HUDEP-2 (cell line): Measurements from ENCODE around the gene PTGR1.
A peak's percentile ranks its signal among the peaks of the same experiment; 100 is the strongest.
"Not testable (repeated sequence)": the region's sequence is repeated elsewhere in the genome, so short reads cannot be mapped to it uniquely, and the experiment has no call there.

Experiments used
- DNase-seq, 76 experiments: peaks; one replicate each; lab custom pipeline; 2025; ENCODE audit not compliant: unreplicated experiment in 76 of 76; lab: John Stamatoyannopoulos, UW

The PTGR1 gene

DNA sequence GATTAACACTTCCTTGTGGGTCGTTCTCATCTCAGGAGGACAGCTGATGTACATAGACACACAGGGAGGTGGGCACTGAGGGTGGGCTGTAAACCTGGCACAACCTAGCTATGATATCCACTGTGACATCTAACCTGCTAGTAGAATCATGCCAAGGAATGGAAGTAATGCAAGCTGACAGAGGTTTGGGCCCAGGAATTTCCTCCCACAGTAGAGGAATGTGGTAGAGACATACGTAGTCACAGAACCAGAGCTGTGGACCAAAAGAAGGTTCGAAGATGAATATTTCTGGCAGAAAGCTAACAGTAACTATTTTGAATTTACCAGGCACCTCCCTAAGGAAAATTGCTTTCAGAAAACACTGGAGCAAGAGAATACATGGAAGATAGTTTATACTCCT is 16.5 kb upstream of the PTGR1 start:
- no peak for DNase-seq

DNA sequence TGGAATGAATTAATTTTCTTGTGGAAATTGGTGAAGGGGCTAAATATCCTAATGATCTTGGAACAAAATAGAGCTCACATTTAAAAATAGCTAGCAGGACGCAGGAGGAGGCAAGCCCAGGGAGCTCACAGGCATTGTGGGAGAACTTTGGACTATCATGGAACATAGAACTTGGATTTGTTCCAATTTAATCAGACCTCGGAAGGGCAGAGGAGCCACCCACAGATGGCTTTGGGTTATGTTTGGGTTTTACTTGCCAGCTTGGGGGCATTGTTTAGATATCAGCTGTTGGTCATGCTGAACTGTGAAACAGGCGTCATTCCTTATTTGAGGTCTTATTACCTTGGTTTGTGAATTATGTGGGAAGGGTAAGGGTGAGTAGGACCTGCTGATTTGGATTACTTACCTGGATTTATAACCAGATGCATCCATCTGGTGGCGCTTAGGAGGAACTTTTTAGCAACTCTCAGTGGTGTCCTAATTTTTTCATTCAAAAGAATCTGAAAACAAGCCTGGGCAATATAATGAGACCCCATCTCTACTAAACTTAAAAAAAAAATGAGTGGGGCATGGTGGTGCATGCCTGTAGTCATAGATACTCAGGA is 14.1 kb upstream of the PTGR1 start:
- DNase-seq, result peak in 1 of 76 experiments; percentile 4

DNA sequence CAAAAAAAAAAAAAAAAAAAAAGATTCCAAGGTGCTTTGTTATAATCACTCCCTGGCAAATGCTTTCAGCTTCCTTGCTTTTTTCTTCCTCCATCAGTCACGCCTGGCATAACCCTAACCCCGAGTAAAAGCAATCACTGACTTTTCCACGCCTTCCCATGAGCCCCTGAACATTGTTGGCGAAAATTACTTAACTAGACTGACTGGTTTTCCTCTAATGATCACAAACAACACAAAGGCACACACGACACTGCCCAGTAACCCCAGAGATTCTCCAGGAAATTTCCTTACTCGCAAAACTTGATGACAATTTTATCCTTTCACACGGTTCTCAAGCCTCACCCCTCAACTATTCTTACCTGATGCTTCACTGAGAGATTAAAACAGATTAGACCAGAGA is 11.4 kb upstream of the PTGR1 start:
- DNase-seq, result no peak

DNA sequence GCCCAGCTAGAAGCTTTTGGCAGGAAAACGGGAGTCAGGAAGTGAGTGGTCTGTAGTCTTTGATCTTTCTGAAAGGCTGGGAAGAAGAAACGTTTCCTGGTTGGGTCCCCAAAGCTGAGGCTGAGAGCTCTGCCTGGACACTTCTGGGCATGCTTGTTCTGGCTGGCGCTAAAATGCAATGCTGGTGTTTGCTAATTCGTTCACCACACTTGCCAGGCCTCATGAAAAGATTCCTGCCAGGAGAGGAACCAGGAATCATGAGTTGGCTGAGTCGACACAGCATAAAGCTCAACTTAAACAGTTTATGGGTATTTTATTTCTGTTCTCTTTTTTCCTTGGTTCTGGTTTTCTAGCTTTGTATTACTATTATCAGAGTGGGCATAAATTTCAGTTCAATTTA is 10.7 kb upstream of the PTGR1 start:
- DNase-seq, result no peak

DNA sequence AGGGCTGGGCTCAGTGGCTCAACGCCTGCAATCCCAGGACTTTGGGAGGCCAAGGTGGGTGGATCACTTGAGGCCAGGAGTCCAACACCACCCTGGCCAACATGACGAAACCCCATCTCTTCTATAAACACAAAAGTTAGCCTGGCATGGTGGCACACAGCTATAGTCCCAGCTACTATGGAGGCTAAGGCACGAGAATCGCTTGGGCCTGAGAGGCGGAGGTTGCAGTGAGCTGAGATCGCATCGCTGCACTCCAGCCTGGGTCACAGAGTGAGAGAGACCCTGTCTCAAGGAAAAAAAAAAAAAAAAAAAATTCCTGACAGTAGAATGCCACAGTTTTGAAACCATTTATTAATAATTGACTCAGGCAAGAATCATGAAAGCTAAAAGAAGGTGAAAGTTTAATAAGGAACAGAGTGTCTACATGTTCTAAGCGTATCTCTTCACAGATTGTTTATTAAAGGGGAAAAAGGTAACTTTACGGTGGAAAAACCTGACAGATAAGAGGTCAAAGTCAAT is 5.7 kb upstream of the PTGR1 start:
- no peak for DNase-seq

DNA sequence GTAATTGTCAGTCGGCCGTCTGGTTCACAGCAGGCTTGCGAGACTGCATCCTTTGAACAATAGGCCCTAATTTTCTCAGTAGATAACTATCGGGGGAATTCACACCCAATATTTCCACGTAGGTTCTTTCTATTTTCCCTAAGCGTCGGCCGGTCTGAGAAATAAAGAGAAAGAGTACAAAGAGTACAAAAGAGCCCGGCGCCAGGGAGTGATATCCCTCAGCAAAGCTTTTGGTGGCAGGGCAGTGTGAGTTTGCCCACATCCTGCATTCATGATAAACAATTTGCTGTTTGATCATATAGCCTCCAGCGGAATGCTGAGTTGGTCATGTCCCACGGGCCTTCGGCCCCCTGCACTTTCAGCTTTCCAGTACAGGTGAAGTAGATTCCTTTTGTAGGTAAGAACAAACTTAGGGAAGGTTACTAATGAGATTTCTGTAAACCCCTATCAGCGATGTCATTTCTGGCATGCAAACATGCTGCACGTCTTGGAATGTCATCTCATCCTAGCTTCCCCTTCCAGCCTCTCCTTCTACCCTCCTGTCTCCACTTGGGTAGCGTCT is 4.7 kb upstream of the PTGR1 start:
- DNase-seq, result no peak

DNA sequence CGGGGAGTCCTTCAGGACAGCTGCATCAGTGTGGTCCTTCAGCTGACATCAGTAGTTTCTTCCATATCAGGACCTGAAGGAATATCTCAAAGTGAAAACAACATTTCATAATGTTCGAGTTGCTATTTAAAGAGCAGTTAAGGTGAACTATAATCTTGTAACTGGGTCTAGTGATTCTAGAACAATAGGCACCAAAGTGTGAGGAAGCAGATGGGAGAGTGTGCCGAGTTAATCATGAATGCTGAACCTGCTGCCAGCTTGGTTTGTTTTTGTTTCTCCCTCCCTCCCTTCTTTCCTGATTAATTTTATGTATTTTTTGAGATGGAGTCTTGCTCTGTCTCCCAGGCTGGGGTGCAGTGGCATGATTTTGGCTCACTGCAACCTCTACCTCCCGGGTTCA is 3.6 kb upstream of the PTGR1 start:
- DNase-seq, result no peak

DNA sequence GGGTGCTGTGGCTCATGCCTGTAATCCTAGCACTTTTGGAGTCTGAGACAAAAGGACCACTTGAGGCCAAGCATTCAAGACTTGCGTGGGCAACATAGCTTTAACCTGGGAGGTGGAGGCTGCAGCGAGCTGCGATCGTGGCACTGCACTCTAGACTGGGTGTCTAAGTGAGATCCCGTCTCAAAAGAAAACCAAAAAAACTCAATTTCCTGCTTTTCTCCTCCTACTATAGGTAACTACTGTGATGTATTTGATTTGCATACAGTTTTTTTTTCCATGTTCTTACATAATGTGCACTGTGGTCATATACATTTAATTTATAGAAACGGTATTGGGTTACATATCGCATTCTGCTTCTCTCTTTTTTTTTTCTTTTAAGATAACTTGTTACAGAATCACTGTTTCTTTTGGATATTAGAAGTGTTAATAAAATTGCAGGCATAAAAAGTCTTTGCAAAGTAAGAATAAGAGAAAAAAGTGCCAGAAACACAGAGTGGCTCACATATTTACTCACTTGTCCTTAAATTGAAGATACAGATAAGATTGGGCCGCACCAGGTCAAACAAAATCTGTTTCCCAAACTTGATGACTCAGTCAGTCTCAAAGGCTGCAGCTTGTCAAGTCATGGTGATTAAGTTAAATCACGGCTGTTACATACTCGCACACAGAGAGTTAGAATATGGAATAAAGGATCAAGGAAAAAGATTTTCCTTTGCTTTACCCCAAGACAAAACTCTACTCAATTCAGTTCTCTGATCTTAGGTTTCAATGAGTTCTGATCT is 2.0 kb upstream of the PTGR1 start:
- peak in 4 of 76 experiments; percentile 0 to 12 (median 6) for DNase-seq

DNA sequence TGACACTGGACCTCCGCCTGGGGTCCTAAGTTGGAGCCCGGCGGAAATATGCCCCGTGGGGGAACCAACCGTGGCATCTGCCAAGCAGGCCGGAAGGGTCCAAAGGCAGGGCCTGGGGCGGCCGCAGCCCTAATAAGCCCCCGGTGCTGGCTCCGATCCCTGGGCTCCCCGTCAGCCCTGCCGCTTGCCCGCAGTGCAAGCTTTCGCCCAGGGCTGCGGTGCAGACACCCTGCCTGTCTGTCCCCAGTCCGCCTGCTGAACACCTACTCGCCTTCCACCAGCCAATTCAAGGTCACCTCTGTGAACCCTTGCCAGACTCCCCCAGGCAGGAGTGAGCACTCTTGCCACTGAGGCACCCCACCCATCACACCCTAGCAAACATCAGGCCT is 502 bp upstream of the PTGR1 start:
- no peak for DNase-seq

DNA sequence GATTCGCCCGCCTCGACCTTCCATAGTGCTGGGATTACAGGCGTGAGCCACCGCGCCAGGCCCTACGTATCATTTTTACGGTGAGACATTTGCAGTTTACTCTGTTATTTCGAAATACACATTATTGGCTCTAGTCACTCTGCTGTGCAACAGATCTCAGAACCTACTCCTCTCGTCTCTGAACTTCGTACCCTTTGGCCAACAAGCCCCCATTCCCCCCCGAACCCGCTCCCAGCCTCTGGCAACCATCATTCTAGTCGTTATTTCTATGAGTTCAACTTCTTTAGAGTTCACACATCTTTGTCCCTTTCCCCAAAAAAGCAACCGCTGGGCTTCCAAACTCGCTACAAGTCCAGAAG is 735 bp downstream of the PTGR1 start:
- peak in 2 of 76 experiments; percentile 8 to 23 for DNase-seq

DNA sequence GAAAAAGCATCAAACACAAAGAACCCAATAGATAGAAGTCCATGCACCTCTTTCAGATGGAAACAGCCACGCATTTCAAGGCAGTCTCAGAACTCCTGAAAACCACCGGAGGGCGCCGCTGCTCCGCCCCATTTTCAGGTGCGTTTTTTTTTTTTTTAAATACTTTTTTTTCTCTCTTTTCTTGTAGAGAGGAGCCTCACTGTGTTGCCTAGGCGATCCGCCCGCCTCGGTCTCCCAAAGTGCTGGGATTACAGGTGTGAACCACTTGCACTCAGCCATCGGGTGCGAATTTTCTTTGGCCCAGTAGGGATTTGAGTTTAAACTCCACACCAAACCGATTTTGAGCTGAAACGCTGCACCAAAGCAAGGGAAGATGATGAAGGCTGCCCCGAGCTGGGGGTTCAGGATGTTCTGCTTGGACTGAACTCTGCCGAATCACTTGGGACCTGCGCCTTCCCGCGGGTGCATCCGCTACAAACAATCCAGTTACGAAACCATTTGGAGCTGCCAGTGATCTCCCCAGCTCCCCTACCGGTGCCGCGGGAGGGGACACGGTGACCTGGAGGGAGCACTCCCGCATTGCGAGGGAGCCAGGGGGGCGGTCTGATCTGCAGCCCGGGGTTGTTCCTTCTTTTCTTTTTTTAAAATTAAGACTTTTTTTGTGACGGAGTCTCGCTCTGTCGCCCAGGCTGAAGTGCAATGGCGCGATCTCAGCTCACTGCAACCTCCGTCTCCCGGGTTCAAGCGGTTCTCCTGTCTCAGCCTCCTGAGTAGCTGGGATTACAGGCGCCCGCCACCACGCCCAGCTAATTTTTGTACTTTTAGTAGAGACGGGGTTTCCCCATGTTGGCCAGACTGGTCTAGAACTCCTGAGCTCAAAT is 1.4 kb downstream of the PTGR1 start:
- DNase-seq, result peak in 41 of 76 experiments; percentile 5 to 53 (median 25)

DNA sequence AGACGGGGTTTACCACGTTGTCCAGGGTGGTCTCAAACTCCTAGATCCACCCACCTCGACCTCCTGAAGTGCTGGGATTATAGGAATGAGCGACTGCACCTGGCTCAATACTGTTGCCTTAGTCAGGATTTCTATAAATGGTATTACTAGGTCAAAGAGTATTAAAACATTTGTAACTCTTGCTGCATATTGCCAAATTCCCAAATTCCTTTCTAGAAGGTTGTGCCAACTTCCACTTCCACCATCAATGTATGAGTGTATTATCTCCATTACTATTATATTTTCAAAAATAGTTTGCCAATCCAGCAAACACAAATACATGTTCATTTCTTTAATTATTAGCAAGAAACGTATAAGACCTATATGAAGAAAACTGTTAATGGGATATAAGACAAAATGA is 10.6 kb downstream of the PTGR1 start:
- no peak for DNase-seq

DNA sequence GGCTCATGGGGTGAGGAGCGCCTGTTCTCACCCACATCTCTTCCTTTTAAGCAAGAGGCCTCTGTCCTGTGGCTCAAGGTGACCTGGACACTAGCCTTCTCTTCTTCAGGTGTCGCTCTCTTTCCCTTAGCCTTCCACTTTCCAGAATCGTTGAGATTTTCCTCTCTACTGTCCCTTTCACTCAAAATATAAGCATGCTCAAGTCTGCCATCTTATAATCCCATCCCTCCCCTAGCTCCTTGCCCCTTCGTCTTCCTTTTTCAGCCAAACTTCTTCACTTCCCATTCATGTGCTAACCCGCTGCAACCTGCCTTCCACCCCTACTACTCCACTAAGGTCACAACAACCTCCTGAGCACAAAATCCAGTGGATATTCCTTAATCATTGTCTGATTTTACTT is 13.1 kb downstream of the PTGR1 start:
- DNase-seq, result no peak

DNA sequence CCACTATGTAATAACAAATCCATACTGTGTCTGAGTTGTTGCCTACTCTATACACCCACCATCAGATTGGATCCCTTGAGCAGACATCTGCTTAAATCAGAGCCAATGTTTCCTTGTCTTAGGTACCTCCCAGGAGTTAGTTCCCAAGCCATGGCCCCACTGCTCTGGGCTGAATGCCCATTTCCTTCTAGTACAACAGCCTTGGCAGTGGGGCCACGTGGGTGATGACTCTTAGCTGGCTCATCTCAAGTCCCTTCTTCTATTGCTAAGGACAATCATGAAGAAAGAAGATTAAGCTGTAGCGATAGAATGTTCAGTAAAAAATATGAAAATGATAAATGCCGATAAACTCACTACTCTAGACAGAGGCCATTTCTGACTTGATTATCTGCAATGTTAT is 16.6 kb downstream of the PTGR1 start:
- DNase-seq, result no peak

DNA sequence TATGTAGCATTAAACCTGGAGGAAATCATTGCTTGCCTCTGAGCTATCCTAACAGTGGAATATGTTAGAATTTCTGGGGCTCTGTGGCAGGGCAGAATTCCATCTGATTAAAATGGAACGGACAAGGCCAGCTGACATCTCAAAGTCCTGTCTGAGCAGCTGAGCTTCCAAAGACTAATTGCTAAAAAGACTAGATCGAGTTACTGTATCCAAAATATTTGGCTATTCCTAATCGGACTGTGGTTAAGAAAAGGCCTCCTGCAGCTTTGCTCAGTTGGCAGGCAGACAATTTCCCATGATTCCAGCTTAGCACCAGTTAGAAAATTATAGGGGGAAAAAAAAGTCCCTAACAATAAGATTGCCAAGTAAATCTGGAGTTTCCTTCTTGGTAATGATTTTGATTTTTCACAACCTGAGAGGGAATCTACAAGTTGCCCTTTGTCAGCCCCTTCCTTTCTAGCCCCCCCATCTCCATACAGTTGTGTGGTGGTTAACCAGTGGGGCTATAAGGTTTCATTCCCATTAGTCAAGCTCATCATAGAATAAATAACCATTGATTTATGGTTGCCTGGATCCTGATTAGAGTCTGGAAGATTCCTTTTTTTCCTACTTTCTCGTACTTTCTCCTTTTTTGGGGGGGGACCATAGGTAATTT is 26.4 kb downstream of the PTGR1 start:
- no peak for DNase-seq

DNA sequence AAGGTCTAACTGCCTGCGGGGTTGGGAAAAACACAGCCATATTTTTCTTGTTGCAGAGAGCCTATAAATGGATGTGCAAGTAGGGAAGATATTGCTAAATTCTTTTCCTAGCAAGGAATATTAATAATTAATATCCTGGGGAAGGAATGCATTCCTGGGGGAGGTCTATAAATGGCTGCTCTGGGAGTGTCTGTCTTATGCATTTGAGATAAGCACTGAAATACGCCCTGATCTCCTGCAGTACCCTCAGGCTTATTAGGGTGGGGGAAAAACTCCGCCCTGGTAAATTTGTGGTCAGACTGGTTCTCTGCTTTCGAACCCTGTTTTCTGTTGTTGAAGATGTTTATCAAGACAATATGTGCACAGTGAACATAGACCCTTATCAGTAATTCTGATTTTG is 31.3 kb downstream of the PTGR1 start:
- DNase-seq, result not testable (repeated sequence)

DNA sequence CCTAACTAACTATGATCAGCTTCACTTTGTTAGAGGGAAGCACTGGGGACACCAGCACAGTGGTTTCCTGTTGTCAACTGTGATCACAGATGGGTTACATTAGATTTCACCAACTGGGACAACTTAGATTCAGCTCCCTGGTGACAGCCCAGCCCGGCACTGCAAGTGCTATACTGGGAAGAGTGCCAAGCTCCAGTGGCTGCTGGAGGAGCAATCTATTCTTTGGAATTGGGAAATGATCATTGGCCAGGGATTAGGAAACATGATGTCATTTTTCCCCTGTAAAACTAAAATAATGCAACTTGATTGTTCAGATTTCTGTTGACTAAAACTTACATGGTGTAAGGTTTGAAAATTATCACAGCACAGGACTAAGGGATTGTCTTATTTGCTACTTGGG is 33.2 kb downstream of the PTGR1 start:
- no peak for DNase-seq

DNA sequence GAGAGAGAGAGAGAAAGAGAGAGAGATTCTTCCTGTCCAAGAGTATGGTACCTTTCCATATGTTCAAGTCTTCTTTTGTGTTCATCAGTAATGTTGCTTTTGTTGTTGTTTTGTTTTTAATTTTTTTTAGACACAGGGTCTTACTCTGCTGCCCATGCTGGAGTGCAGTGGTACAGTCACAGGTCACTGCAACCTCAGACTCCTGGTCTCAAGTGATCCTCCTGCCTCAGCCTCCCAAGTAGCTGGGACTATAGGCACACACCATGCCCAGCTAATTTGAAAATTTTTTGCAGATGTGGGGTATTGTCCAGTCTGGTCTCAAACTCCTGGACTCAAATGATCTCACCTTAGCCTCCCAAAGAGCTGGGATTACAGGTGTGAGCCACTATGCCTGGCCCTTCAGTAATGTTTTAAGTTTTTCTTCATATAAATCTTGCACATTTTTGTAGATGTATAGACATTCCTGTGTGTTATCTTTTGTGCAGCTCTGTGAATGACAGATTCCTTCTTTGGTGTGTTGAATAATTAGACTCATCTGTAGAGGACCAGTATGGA is 38.2 kb downstream of the PTGR1 start:
- DNase-seq, result no peak

DNA sequence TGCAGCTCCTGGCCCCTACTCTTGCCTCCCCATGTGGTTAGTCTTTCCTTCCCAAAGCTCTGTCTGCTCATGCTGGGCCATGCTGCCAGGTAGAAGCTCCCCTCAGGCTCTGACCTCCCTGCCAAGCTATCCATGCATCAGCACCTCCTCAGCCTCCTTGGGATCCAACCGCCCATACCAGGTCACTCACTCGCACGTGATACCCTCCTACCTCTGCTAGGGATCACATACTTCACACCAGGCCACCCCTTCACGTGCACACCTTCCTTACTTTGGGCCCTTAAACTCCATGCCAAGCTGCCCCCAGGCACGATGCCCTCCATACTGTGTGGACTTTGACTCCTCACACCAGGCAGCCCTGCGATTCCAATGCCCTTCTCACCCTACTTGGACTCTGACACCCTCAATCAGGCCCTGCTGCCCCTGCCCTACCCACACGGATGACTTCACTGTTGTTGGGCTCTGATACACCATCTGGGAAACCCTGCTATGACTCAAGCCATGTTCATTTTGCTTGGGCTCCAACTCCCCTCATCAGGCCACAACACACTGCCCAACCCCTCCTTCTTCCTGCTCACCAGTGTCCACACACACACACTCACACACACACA is 40.3 kb downstream of the PTGR1 start:
- no peak for DNase-seq

DNA sequence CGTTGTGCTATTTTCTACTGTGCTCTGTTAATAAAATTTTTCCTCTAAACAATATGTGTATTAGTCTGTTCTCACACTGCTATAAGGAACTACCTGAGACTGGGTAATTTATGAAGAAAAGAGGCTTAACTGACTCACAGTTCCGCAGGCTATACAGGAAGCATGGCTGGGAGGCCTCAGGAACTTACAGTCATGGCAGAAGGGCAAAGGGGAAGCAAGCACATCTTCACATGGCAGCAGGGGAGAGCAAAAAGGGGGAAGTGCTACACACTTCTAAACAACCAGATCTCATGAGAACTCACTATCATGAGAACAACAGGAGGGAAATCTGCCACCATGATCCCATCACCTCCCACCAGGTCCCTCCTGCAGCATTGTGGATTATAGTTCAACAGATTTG is 44.0 kb downstream of the PTGR1 start:
- not testable (repeated sequence) for DNase-seq
